K562 (cell line): ENCODE results near the gene HOXA2. TPM values are rescaled to one million over a fixed set of nuclear protein-coding genes. Genes with fewer than 3 reads are reported as not detected.

Experiments used
- ATAC-seq: fragments of 200-7000 bp; cut with Tn5 transposase; 3 replicates; pipeline ENCODE4 v1.9.1; 2020; ENCODE audit warnings: moderate library complexity
- BruUV-seq: library from RNA; stranded (reverse); fragments of 400-500 nt; replicated peaks from 2 replicates; lab custom pipeline; 2021; lab: Mats Ljungman, UMichigan
- CTCF ChIA-PET: fragments of 300-600 bp; formaldehyde crosslinking; extraction: SDS; loops from one replicate; lab custom pipeline; 2021; ENCODE audit warnings: low intra/inter-chr PET ratio; lab: Yijun Ruan, JAX
- POLR2A ChIA-PET: fragments of 300-600, 350-650 bp; sonication (Branson Sonifier 250); formaldehyde crosslinking; extraction: SDS; loops from one replicate; lab custom pipeline; 2021; ENCODE audit warnings: antibody characterized with exemption, inconsistent platforms; lab: Yijun Ruan, JAX
- DNase-seq, 4 experiments: peaks; one replicate each; pipeline versions ENCODE4 v3.0.0 to v3.0.0-alpha.2; 2011 to 2018; ENCODE audit warnings: low spot score in 3 of 4, mixed read lengths in 3 of 4; ENCODE audit errors: extremely low read depth in 1 of 4
- FAIRE-seq: peaks from 2 replicates; lab custom pipeline; 2011; peaks lifted over from hg19 to GRCh38; lab: Jason Lieb, UNC
- H2AFZ ChIP-seq: 2 replicates; pipeline ENCODE4 v1.6.0; 2011; ENCODE audit warnings: low read depth, low read length, control low read depth, inconsistent platforms
- H3K27ac ChIP-seq: fragments of 200-600 bp; 3 replicates; pipeline ENCODE4 v1.8.0; 2011; ENCODE audit warnings: low read depth, mild to moderate bottlenecking, control low read depth, inconsistent platforms, low read length, moderate library complexity, mixed read lengths; ENCODE audit errors: extremely low read depth
- H3K27me3 ChIP-seq, 2 experiments: fragments of 300-600 bp in 1 of 2; 2 replicates in 1 of 2; 3 replicates in 1 of 2; pipeline versions ENCODE4 v1.6.0 to v1.8.0; 2011; ENCODE audit warnings: inconsistent platforms in 2 of 2, low read length in 2 of 2, mild to moderate bottlenecking in 1 of 2, mixed read lengths in 1 of 2, moderate library complexity in 1 of 2; ENCODE audit not compliant: control insufficient read depth in 2 of 2, insufficient read depth in 2 of 2
- H3K36me3 ChIP-seq: fragments of 300-600 bp; 3 replicates; pipeline ENCODE4 v1.8.0; 2011; ENCODE audit warnings: mild to moderate bottlenecking, low read length, inconsistent platforms; ENCODE audit not compliant: control insufficient read depth, insufficient read depth
- H3K4me1 ChIP-seq, 2 experiments: fragments of 200-600 bp in 1 of 2; replicated peaks in 1 of 2; 2 replicates in 1 of 2; 3 replicates in 1 of 2; pipeline versions ENCODE4 v1.5.1 to v1.8.0; 2011; ENCODE audit warnings: inconsistent platforms in 2 of 2, low read length in 2 of 2, mild to moderate bottlenecking in 1 of 2, mixed read lengths in 1 of 2, moderate library complexity in 1 of 2; ENCODE audit not compliant: control insufficient read depth in 2 of 2, insufficient read depth in 2 of 2
- H3K4me2 ChIP-seq: 2 replicates; pipeline ENCODE4 v1.6.1; 2011; ENCODE audit warnings: low read length, control low read depth, inconsistent platforms, mixed read lengths; ENCODE audit not compliant: insufficient read depth
- H3K4me3 ChIP-seq: fragments of 200-600 bp; sonication (generic), shearing (Covaris generic); 2 replicates; pipeline ENCODE4 v1.5.1; 2016; ENCODE audit warnings: control low read depth, inconsistent platforms
- H3K79me2 ChIP-seq: fragments of 200-600 bp; 3 replicates; pipeline ENCODE4 v1.8.0; 2011; ENCODE audit warnings: low read length, inconsistent platforms; ENCODE audit not compliant: control insufficient read depth, insufficient read depth
- H3K9ac ChIP-seq, 2 experiments: 2 replicates each; pipeline versions ENCODE4 v1.6.0 to v1.6.1; 2011; ENCODE audit warnings: low read depth in 2 of 2, low read length in 2 of 2, control low read depth in 1 of 2, inconsistent platforms in 1 of 2, mild to moderate bottlenecking in 1 of 2, mixed read lengths in 1 of 2; ENCODE audit not compliant: insufficient read depth in 1 of 2
- H3K9me1 ChIP-seq: one replicate; pipeline ENCODE4 v1.6.0; 2011; ENCODE audit warnings: inconsistent platforms, mild to moderate bottlenecking, low read length, moderate library complexity; ENCODE audit not compliant: control insufficient read depth, insufficient read depth
- H3K9me3 ChIP-seq: replicated peaks from 2 replicates; pipeline ENCODE4 v1.5.1; 2011; ENCODE audit warnings: low read depth, low read length, inconsistent platforms; ENCODE audit not compliant: control insufficient read depth, insufficient read depth
- H4K20me1 ChIP-seq: replicated peaks from 2 replicates; pipeline ENCODE4 v1.6.1; 2011; ENCODE audit warnings: low read length, inconsistent platforms, mixed read lengths; ENCODE audit not compliant: control insufficient read depth, insufficient read depth
- DPF2 ChIP-seq: fragments of 450-650 bp; IDR thresholded peaks from 2 replicates; pipeline ENCODE4 v1.6.1; 2016
- ETS1 ChIP-seq: conservative IDR thresholded peaks from 2 replicates; pipeline ENCODE4 v1.6.1; 2011; ENCODE audit warnings: low read depth, mild to moderate bottlenecking, low read length; ENCODE audit not compliant: control insufficient read depth
- NBN ChIP-seq: fragments of 450-650 bp; IDR thresholded peaks from 2 replicates; pipeline ENCODE4 v1.6.1; 2016; ENCODE audit warnings: low read depth, mild to moderate bottlenecking
- POU5F1 ChIP-seq: fragments of 150-350 bp; IDR thresholded peaks from 2 replicates; pipeline ENCODE4 v1.6.1; 2014; ENCODE audit warnings: borderline replicate concordance, low read length, low read depth, mild to moderate bottlenecking; ENCODE audit not compliant: partially characterized antibody
- PRMT5 ChIP-seq: sonication (generic); formaldehyde crosslinking; IDR thresholded peaks from 2 replicates; pipeline ENCODE4 v1.5.0; 2020; ENCODE audit warnings: missing genetic modification reagents
- RFX1 ChIP-seq: fragments of 450-650 bp; IDR thresholded peaks from 2 replicates; pipeline ENCODE4 v1.6.1; 2016; ENCODE audit warnings: mild to moderate bottlenecking, moderate library complexity
- SFPQ ChIP-seq: fragments of 200-400 bp; formaldehyde crosslinking; IDR thresholded peaks from 2 replicates; pipeline ENCODE4 v1.6.1; 2017; ENCODE audit warnings: mild to moderate bottlenecking, low read depth, low read length, moderate library complexity
- ZFPM2 ChIP-seq: fragments of 250-450 bp; sonication (Bioruptor Pico); IDR thresholded peaks from 2 replicates; pipeline ENCODE4 v1.5.1; 2022; ENCODE audit warnings: mild to moderate bottlenecking
- ZNF561 ChIP-seq: fragments of 450-650 bp; formaldehyde crosslinking; conservative IDR thresholded peaks from 2 replicates; pipeline ENCODE4 v1.4.0; 2020; ENCODE audit warnings: mild to moderate bottlenecking, moderate library complexity
- WGBS: fragments of 100-300 bp; shearing (Covaris generic); methylation state at CpG from one replicate; pipeline ENCODE4 v1.1.6; 2016; ENCODE audit warnings: low coverage, mixed read lengths; ENCODE audit not compliant: insufficient coverage; ENCODE audit errors: missing lambda C conversion rate; 5-methylcytosine and 5-hydroxymethylcytosine counted together
- in situ Hi-C: fragments of 300-500 bp; cut with MboI; formaldehyde crosslinking; loops from 4 replicates; pipeline ENCODE4 v1.15.0; 2018; ENCODE audit warnings: inconsistent platforms, mixed read lengths
- intact Hi-C: fragments of 100-400 bp; cut with micrococcal nuclease; formaldehyde crosslinking; loops from 2 replicates; pipeline ENCODE4 v1.14.2; 2022
- polyA plus RNA-seq, 8 experiments: library from polyadenylated mRNA; depleted of rRNA in 4 of 8; stranded (reverse) in 5 of 8; unstranded in 3 of 8; fragments of >200 nt; fragmentation: Nextera tagmentation in 2 of 8; fragmentation: Illumina TruSeq in 1 of 8; extraction: Ambion mirVana in 2 of 8; extraction: Trizol in 1 of 8; gene quantifications; 2 replicates each; pipeline versions ENCODE4 v1.2.1 to v1.2.3, GENCODE V29; 2011 to 2014; ENCODE audit warnings: inconsistent platforms in 1 of 8, missing spikeins in 1 of 8
- total RNA-seq, 7 experiments: library from RNA; depleted of rRNA in 6 of 7; stranded (reverse); fragments of >200 nt in 6 of 7; fragmentation: Illumina TruSeq in 2 of 7; extraction: Trizol in 2 of 7; gene quantifications; 2 replicates each; pipeline versions ENCODE4 v1.2.1 to v1.2.3, GENCODE V29; 2011 to 2021; ENCODE audit warnings: low replicate concordance in 1 of 7

HOXA2 gene
- total and polyA plus RNA-seq, 9 of the 15 experiments (the other 6 are each of a cell fraction or from before 2014, with no cell fraction given), result 0.04 TPM; not detected in 8

GRCh38 chr7:27123007-27123476 lies 20.6 kb upstream of the HOXA2 start:
- no TSS peak for BruUV-seq
- no peaks in the 10 kb centered on the region for H3K9me1 ChIP-seq
- DNase-seq, result no peak
- H3K4me3 ChIP-seq, result no peak overlapping the region
- ATAC-seq, result no peak
- no peak overlapping the region for H2AFZ ChIP-seq
- TF ChIP-seq ETS1, result no peak
- FAIRE-seq, result no peak
- no peaks in the 10 kb centered on the region for H3K36me3 ChIP-seq
- H3K4me1 ChIP-seq, result no peaks in the 10 kb centered on the region
- H3K27ac ChIP-seq, result no peak overlapping the region
- no peak overlapping the region for H3K9ac ChIP-seq
- no peaks in the 10 kb centered on the region for H3K79me2 ChIP-seq
- H3K27me3 ChIP-seq, result peaks cover 29 to 62% of the 10 kb centered on the region in 2 experiments; a peak in 4 of 5 replicates
- H3K4me2 ChIP-seq, result no peak overlapping the region
- WGBS, result 2% methylated on average over 13 of the region's 14 CpGs
- in situ Hi-C loops (no loop called here), intact Hi-C loops (no loop called here)
- no peaks in the 10 kb centered on the region; the same call in none of the 2 replicates for H4K20me1 ChIP-seq
- ChIA-PET POLR2A (interaction anchor here (0.6 kb wide), 1 partner anchor 95 kb away, joined by 3 read pairs; no protein-coding TSS in a partner anchor), CTCF (no interaction called here)
- no peaks in the 10 kb centered on the region for H3K9me3 ChIP-seq

- TF ChIP-seq POU5F1, result no peak
- no peak for TF ChIP-seq DPF2
- no peak for TF ChIP-seq PRMT5
- no peak for TF ChIP-seq SFPQ
- no peak for TF ChIP-seq ZFPM2 (CRISPR knock-in tag)
- no peak for TF ChIP-seq ZNF561 (CRISPR knock-in tag)
- no peak for TF ChIP-seq RFX1
- TF ChIP-seq NBN, result no peak
- Histone ChIP-seq H3K36me3 (no peaks in the 10 kb centered on the region), H4K20me1 (no peaks in the 10 kb centered on the region; the same call in 1 of the 2 replicates), H2AFZ (no peak overlapping the region), H3K9me1 (no peaks in the 10 kb centered on the region), H3K9ac (no peak overlapping the region), H3K27me3 (peaks cover 29 to 68% of the 10 kb centered on the region in 2 experiments), H3K4me3 (no peak overlapping the region), H3K79me2 (no peaks in the 10 kb centered on the region), H3K9me3 (no peaks in the 10 kb centered on the region), H3K4me2 (no peak overlapping the region), H3K27ac (no peak overlapping the region), H3K4me1 (no peaks in the 10 kb centered on the region)
- no peak for DNase-seq
- CTCF ChIA-PET, result no interaction called here
- FAIRE-seq, result no peak
- intact Hi-C loops (no loop called here), in situ Hi-C loops (no loop called here)
- WGBS, result 15% methylated on average over 39 of the region's 42 CpGs
- no peak for ATAC-seq
- BruUV-seq, result no TSS peak
- POLR2A ChIA-PET, result interaction anchor here (0.6 kb wide), 1 partner anchor 94 kb away, joined by 3 read pairs; no protein-coding TSS in a partner anchor
Observed at GRCh38 chr7:27122077-27122910, 19.8 kb upstream of the HOXA2 start.
